Measurements from ENCODE around the gene ARHGEF17.

The ARHGEF17 gene

DNA sequence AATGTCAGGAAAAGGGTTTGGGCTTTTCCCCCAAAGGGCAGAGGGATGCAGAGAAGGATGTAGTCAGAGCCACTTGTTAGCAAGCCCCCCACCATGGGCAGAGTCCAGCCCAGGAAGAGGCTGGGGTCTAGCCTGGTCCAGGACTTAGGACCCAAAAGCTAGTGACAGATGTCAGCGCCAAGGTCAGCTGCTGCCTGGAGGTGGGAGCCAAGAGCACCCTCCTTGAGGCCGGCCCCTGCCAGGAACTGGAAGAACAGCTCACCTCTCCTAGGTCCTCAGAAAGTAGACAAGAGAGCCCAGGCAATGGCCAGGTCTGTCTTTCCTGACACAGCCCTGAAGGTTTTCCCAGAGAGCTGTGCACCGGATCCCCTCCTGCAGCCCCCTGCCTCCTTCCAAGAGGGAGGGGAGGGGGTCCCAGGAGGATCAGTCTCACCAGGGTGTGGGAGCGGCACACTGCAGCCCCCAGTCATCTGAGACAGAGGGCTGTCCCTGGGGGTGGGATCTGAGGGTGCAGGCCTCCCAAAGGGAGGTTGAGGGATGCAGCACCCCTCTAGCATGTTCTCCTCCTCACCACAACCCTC is 14.6 kb upstream of the ARHGEF17 start:
- DNase-seq (ENCODE audit: low read depth), result no peak

DNA sequence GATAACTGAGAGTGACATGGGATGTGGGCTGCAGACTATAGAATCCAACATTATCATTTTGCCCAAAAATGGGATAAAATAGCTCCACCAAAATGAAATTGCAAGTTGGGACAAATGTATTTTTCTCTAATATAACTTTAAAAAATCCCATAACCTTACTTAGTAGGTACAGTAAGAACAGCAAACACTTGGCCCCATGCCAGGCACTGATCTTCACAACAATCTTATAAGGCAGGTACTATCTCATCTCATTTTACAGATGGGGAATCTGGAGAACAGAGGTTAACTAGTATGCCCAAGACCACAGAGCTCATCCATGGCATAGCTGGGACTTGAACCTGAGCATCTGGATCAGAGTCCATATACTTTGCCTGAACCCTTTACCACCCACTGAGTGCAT is 13.5 kb upstream of the ARHGEF17 start:
- no peak for DNase-seq (ENCODE audit: low read depth)

DNA sequence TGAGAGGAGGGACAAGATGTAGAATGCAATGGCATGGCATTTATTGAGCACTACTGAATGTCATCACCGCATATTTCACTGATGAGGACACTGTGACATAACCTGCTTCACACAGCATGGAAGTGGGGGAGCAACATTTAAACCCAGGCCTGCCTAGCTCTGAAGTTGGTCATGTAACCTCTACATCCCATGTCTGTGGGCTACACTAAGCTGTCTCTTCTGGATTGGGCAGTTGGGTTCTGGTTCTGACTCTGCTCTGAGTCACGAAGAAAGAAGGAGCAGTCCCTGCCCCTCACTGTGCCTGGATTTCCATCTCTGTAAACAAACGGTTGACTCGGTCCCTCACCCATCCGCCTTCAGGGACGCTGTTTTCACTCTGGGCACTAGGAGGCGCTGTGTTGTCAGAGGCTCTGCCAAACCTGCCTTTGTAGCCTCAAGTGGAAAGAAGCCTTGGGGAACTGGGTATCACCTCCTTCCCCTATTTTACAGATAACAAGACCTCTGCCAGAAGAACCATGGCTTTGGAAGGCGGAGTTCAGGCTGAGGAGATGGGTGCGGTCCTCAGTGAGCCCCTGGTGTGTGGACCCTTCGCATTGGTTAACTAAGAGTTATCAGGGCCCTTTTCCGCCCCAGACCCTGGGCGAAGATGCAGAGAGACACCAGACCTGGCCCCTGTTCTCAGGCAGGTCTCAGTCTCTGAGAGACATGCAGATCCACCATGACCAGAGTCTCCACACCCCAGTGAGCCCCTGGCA is 12.7 kb upstream of the ARHGEF17 start:
- DNase-seq (ENCODE audit: low read depth), result no peak

DNA sequence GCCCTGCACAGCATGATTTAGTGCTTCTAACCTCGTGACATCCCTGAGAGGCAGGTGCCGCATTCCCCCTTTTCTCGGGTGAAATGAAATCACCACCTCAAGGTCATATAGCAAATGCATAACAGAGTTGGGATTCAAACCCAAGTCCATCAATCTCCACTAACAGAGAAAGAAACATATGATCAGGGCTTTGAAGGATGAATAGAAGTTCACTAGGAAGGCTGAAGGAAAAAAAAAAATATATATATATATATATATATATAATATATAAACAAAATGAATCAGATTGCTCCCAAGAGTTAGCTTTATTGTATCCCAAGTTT is 12.1 kb upstream of the ARHGEF17 start:
- DNase-seq (ENCODE audit: low read depth), result no peak

DNA sequence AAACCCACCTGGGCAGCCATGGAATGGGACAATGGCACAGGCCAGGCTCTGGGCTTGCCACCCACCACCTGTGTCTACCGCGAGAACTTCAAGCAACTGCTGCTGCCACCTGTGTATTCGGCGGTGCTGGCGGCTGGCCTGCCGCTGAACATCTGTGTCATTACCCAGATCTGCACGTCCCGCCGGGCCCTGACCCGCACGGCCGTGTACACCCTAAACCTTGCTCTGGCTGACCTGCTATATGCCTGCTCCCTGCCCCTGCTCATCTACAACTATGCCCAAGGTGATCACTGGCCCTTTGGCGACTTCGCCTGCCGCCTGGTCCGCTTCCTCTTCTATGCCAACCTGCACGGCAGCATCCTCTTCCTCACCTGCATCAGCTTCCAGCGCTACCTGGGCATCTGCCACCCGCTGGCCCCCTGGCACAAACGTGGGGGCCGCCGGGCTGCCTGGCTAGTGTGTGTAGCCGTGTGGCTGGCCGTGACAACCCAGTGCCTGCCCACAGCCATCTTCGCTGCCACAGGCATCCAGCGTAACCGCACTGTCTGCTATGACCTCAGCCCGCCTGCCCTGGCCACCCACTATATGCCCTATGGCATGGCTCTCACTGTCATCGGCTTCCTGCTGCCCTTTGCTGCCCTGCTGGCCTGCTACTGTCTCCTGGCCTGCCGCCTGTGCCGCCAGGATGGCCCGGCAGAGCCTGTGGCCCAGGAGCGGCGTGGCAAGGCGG is 11.4 kb upstream of the ARHGEF17 start:
- DNase-seq (ENCODE audit: low read depth), result no peak

DNA sequence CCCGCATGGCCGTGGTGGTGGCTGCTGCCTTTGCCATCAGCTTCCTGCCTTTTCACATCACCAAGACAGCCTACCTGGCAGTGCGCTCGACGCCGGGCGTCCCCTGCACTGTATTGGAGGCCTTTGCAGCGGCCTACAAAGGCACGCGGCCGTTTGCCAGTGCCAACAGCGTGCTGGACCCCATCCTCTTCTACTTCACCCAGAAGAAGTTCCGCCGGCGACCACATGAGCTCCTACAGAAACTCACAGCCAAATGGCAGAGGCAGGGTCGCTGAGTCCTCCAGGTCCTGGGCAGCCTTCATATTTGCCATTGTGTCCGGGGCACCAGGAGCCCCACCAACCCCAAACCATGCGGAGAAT is 10.9 kb upstream of the ARHGEF17 start:
- DNase-seq (ENCODE audit: low read depth), result no peak

DNA sequence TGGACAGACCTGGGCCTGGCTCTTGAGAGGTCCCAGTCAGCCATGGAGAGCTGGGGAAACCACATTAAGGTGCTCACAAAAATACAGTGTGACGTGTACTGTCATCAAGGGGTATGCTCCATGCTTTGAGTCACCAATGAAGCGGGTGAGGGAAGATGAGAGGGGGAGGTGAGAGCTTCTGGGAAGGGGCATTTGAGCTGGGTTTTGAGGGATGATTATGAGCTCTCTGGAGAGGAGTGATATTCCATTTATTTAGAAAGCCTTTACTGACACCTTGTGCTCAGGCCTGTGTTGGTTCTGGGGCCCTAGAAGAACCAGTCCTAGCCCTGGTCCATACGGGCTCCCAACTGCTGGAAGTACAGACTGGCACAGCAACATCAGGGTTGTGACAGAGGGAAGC is 10.4 kb upstream of the ARHGEF17 start:
- DNase-seq (ENCODE audit: low read depth), result no peak

DNA sequence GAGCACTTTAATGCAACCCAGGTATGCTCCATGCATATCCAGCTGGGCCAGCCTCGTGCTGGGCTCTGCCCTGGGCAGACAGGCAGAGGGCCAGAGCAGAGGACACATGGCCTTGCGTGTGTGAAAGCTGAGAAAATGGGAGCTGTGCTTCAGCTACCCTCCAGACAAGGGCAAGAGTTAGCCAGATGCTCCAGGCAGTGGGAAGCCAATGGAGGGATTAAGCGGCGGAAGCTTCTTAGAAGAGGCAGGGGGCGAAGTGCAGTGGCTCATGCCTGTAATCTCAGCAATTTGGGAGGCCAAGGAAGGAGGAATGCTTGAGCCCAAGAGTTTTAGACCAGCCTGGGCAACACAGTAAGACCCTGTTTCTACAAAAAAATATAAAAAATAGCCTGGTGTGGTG is 9.8 kb upstream of the ARHGEF17 start:
- DNase-seq (ENCODE audit: low read depth), result no peak

DNA sequence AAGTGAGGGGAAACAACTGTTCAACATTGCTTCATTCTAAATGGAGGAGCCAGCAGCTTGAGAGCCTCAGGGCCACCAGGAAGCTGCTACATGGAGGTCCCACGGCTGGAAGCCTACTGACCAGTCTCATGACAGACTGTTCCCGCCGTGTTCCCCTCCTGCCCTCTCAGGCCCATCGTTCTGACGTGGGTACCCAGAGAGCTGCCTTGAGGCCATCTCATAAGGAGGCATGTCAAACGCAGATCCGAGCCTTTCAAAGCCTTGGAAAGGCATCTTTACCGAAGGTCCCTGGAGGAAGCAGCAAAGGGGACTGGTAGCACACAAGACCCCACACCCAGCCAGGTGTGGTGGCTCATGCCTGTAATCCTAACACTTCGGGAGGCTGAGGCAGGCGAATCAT is 8.3 kb upstream of the ARHGEF17 start:
- no peak for DNase-seq (ENCODE audit: low read depth)

DNA sequence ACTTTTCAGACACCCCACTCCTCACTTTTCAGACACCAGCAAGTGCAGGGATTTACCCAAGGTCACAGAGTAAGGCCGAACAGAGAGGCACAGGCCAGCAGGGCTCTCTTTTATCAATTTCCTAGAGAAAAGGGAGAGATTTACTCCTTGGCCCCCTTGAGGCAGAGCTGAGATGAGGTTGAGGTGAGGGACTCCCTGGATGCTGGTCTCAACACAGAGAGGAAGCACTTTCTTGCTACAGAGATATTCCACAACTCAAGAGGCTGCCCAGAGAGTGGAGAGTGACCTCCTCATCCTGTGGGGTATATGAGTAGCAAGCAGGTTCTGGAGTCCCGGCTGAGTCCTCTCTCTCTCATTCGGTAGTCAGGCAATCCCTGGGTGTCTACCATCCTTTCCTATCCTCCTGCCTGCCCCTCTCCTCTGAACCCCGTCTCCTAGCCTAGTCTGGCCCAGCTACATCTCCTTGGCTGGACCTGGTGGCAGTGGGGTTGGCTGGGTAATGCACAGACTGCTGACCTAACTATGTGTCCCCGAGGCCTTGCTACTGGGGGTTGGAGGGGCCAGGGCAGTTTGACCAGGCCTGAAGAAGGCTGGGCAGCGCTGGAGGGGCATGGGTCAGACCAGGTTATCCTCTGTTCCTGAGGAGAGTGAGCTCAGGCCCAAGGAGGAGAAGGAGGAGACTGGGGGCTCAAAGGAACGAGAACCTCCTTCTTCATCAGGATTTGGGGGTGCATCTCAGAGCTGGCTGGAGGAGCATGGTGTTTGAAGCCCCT is 1.8 kb upstream of the ARHGEF17 start:
- DNase-seq (ENCODE audit: low read depth), result no peak

DNA sequence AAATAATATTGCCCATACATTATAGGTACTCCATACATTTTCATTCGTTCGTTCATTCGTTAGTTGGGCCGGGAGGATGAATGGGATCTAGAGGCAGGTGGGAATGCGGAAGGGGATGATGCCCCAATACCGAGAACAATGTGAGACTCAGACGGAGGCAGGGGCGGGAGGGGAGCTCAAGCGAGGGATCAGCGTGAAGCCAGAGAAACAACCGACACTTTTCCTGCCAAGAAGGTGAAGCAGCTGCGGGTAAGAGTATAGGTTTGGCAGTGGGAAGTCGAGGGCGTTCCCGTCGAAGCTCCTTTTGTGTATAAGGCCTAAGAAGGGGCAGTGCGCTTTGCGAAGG is 1.1 kb upstream of the ARHGEF17 start:
- no peak for DNase-seq (ENCODE audit: low read depth)

DNA sequence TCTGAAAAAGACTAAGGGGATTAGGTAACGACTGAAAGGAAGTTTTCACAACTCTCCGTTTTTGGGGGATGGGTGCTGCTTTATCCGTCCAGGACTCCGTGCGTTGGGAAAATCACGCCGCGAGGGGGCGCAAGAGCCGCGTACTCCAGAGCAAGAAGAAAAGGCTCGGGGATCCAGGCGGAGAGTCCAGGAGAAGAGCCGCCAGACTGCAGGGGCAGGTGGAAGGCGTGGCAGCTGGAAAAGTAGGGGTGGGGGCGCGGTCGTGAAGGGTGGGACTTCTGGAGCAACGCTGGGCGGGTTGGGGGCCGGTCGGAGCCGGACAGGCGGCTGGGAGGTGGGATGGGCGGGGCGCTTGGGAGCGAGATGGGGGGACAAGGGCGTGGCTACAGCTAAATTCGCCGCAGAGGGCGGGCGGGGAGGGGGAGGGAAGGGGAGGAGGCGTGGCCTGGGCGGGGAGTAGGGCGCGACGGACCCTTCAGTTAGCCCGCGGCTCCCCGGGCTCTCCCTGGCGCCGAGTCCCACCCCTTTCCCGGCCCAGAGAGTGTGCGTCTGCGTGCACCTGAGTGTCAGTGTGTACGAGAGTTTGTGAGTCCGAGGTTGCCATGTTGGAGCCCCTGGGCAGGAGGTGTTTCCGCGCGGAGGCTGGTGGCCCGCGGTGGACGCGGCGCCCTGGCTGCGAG is 613 bp upstream of the ARHGEF17 start:
- peak; percentile 75 for DNase-seq (ENCODE audit: low read depth)

DNA sequence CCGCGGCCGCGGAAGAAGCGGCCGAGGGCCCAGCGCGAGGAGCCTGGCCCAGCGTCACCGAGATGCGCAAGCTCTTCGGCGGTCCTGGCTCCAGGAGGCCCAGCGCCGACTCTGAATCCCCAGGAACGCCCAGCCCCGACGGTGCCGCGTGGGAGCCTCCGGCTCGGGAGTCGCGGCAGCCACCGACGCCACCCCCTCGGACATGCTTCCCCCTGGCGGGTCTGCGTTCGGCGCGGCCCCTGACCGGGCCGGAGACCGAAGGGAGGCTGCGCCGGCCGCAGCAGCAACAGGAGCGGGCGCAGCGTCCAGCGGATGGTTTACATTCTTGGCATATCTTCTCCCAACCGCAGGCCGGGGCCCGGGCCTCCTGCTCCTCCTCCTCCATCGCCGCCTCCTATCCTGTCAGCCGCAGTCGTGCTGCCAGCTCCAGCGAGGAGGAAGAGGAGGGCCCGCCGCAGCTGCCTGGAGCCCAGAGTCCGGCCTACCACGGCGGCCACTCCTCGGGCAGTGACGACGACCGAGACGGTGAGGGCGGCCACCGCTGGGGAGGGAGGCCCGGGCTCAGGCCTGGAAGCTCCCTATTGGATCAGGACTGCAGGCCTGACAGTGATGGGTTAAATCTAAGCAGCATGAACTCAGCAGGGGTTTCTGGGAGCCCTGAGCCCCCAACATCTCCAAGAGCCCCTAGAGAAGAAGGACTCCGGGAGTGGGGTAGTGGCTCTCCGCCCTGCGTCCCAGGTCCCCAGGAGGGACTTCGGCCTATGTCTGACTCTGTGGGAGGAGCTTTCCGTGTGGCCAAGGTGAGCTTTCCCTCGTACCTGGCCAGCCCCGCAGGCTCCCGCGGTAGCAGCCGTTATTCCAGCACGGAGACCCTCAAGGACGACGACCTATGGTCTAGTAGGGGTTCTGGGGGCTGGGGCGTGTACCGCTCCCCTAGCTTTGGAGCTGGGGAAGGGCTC is 1.2 kb downstream of the ARHGEF17 start:
- no peak for DNase-seq (ENCODE audit: low read depth)

DNA sequence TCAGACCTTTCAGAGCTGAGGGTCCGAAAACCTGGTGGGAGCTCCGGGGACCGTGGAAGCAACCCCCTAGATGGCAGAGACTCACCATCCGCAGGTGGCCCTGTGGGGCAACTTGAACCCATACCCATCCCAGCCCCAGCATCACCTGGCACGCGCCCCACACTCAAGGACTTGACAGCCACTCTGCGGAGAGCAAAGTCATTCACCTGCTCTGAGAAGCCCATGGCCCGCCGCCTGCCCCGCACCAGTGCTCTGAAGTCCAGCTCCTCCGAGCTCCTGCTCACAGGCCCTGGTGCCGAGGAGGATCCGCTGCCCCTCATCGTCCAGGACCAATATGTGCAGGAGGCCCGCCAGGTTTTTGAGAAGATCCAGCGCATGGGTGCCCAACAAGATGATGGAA is 2.0 kb downstream of the ARHGEF17 start:
- no peak for DNase-seq (ENCODE audit: low read depth)

DNA sequence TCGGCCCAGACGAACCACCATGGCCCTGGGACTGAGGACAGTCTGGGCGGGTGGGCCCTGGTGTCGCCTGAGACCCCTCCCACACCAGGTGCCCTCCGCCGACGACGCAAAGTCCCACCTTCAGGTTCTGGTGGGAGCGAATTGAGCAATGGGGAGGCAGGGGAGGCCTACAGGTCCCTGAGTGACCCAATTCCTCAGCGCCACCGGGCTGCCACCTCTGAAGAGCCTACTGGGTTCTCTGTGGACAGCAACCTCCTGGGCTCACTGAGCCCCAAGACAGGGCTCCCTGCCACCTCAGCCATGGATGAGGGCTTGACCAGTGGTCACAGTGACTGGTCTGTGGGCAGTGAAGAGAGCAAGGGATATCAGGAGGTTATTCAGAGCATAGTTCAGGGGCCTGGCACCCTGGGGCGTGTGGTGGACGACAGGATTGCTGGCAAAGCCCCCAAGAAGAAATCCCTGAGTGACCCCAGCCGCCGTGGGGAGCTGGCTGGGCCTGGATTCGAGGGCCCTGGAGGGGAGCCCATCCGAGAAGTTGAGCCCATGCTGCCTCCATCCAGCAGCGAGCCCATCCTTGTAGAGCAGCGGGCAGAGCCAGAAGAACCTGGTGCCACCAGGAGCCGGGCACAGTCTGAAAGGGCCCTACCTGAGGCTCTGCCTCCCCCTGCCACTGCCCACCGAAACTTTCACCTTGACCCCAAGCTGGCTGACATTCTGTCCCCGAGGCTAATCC is 2.8 kb downstream of the ARHGEF17 start:
- no peak for DNase-seq (ENCODE audit: low read depth)

DNA sequence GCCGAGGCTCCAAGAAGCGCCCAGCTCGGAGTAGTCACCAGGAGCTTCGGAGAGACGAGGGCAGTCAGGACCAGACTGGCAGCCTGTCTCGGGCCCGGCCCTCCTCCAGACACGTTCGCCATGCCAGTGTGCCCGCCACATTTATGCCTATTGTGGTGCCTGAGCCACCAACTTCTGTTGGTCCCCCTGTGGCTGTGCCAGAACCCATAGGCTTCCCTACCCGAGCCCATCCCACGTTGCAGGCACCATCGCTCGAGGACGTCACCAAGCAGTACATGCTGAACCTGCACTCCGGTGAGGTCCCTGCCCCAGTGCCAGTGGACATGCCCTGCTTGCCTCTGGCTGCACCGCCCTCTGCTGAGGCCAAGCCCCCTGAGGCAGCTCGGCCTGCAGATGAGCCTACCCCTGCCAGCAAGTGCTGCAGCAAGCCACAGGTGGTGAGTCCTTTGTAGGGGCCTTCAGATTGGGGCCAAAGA is 3.4 kb downstream of the ARHGEF17 start:
- DNase-seq (ENCODE audit: low read depth), result no peak

DNA sequence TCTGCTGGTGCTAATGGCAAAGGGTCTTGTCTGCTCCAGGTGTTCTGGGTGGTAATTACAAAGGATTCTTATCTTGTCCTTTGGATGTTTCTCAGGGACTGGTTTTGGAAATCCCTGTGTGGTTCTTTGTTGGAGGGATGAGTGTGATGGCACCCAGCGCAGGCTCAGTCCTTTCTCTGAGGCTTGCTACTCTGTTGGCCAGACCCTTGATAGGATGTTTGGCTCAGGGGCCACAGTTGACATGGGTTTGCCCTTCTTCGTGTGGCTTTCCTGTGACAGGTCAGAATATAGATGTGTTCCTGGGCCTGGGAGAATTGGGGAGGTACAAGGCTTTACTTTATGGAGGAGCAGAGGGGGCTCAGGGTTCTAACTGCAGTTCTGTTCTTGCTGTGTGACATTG is 4.0 kb downstream of the ARHGEF17 start:
- no peak for DNase-seq (ENCODE audit: low read depth)

DNA sequence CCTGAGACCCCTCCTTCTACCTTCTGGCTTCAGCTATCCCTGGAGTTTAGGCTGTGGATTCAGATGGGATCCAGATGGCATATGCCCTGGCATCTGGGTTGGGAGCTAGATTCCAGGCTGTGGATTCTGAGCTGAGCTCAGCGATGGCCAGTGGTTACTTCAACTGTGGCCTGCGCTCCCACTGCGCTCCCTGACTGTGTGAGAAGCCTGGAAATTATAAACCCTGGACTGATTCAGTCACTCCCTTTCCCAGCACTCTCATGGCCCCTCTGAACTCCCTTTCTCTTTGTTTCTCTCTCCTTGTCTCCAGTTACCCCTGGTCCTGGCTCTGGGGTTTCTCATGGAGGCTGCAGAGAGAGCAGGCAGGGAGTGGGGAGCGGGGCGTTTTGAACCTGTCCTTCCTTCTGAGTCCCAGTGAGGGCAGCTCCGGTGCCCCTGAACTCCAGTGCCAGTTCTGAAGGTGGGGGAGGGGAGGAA is 4.8 kb downstream of the ARHGEF17 start:
- DNase-seq (ENCODE audit: low read depth), result no peak

DNA sequence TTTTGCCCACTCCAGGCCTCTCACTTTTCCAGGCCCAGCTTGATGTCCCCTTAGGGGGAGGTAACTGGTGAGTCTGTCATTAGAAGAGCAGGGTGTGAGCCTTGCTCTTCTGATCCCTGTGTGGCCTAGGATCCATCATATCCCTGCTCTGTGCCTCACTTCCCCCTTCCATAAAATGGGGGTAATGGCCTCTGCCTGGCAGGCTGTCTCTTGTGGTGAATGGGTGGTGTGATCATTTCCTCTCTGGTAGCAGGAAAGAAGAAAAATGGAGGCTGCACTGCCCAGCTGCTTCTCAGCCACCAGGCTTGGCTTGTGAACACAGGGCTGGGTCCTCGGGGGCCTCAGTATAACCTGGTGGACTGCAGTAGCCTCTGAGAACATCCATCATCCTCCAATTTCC is 5.6 kb downstream of the ARHGEF17 start:
- DNase-seq (ENCODE audit: low read depth), result no peak
